Calu3 (cell line): ENCODE measurements around the gene MEGF9. TPM values are rescaled to one million over a fixed set of nuclear protein-coding genes. Genes with fewer than 3 reads are reported as not detected.

Experiments used
- BruUV-seq: library from RNA; stranded (reverse); fragments of 400-500 nt; replicated peaks from 2 replicates; lab custom pipeline; 2021; lab: Mats Ljungman, UMichigan
- CTCF ChIA-PET: fragments of 300-600 bp; sonication (Branson Sonifier 250); formaldehyde crosslinking; loops from one replicate; lab custom pipeline; 2022; ENCODE audit warnings: antibody characterized with exemption; lab: Charles Lee
- DNase-seq: peaks from one replicate; pipeline ENCODE4 v3.0.0; 2022
- H3K27ac Mint-ChIP-seq: one replicate; pipeline ENCODE4 v1.8.0; 2022; ENCODE audit warnings: mixed read lengths; ENCODE audit not compliant: unreplicated experiment
- H3K27me3 Mint-ChIP-seq: one replicate; pipeline ENCODE4 v1.8.0; 2022; ENCODE audit warnings: mixed read lengths; ENCODE audit not compliant: unreplicated experiment
- H3K36me3 Mint-ChIP-seq: one replicate; pipeline ENCODE4 v1.8.0; 2022; ENCODE audit warnings: mild to moderate bottlenecking, moderate library complexity, mixed read lengths; ENCODE audit not compliant: insufficient read depth, unreplicated experiment
- H3K4me1 Mint-ChIP-seq: one replicate; pipeline ENCODE4 v1.8.0; 2022; ENCODE audit warnings: mild to moderate bottlenecking, low read depth, mixed read lengths; ENCODE audit not compliant: unreplicated experiment
- H3K4me3 Mint-ChIP-seq: one replicate; pipeline ENCODE4 v1.8.0; 2022; ENCODE audit warnings: mild to moderate bottlenecking, low read depth, moderate library complexity, mixed read lengths; ENCODE audit not compliant: unreplicated experiment
- H3K9me3 Mint-ChIP-seq: one replicate; pipeline ENCODE4 v1.8.0; 2022; ENCODE audit warnings: low read depth, mixed read lengths; ENCODE audit not compliant: unreplicated experiment
- CTCF ChIP-seq: fragments of 200-600 bp; IDR thresholded peaks from one replicate; pipeline ENCODE4 v1.8.0; 2022; ENCODE audit warnings: antibody characterized with exemption; ENCODE audit not compliant: unreplicated experiment
- intact Hi-C: fragments of 100-400 bp; cut with micrococcal nuclease; formaldehyde crosslinking; loops from one replicate; pipeline ENCODE4 v1.10.0; 2022; ENCODE audit not compliant: unreplicated experiment
- total RNA-seq: library from RNA; stranded (reverse); gene quantifications from 2 replicates; pipeline ENCODE4 v1.2.3, GENCODE V29; 2022

Gene MEGF9
- total RNA-seq, 1 experiment from 2014 or later: 7.1 TPM

GRCh38 chr9:120729791-120730241 lies 15.5 kb upstream of the MEGF9 start:
- Mint-ChIP-seq H3K4me1 (peaks cover 27% of the 10 kb centered on the region), H3K27ac (no peak overlapping the region), H3K27me3 (peaks cover 13% of the 10 kb centered on the region), H3K4me3 (no peak overlapping the region), H3K36me3 (no peaks in the 10 kb centered on the region), H3K9me3 (no peaks in the 10 kb centered on the region)
- intact Hi-C loops: loop anchor here (5.0 kb wide), 1 partner anchor 113 kb away; no protein-coding TSS in a partner anchor
- BruUV-seq: no TSS peak
- no peak for DNase-seq
- CTCF ChIA-PET: interaction anchor here (0.5 kb wide), 1 partner anchor 220 kb away, joined by 5 read pairs; no protein-coding TSS in a partner anchor
- no peak for TF ChIP-seq CTCF

DNA sequence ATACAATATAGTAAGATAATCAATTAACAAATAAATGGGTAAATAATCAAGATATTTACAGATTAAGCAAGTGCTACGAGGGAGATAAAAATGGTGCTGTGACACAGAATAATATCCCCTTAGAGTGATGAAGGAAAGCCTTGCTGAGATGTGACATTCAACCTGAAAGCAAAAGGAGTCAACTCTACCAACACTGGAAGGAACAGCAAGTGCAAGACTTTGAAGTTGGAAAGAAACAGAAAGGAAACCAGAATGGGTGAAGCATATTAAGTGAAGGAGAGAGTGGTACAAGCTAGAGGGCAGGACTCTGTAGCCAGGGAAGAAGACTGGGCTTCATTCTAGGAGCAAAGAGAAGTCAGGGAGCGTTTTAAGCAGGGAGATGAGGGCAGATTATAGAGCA lies 12.2 kb upstream of the MEGF9 start:
- Mint-ChIP-seq H3K9me3 (no peaks in the 10 kb centered on the region), H3K27ac (no peak overlapping the region), H3K27me3 (peaks cover 13% of the 10 kb centered on the region), H3K36me3 (no peaks in the 10 kb centered on the region), H3K4me3 (no peak overlapping the region), H3K4me1 (peaks cover 22% of the 10 kb centered on the region)
- CTCF ChIA-PET: no interaction called here
- no TSS peak for BruUV-seq
- TF ChIP-seq CTCF: no peak
- no peak for DNase-seq
- intact Hi-C loops: no loop called here

- DNase-seq: no peak
- no peak for TF ChIP-seq CTCF
- CTCF ChIA-PET: no interaction called here
- intact Hi-C loops: no loop called here
- no peaks in the 10 kb centered on the region for H3K36me3 Mint-ChIP-seq
- no peak overlapping the region for H3K4me3 Mint-ChIP-seq
- BruUV-seq: no TSS peak
- peaks cover 16% of the 10 kb centered on the region for H3K4me1 Mint-ChIP-seq
- no peaks in the 10 kb centered on the region for H3K9me3 Mint-ChIP-seq
- no peak overlapping the region for H3K27ac Mint-ChIP-seq
- peaks cover 13% of the 10 kb centered on the region for H3K27me3 Mint-ChIP-seq
Measured at GRCh38 chr9:120725907-120726306, 11.6 kb upstream of the MEGF9 start.

DNA sequence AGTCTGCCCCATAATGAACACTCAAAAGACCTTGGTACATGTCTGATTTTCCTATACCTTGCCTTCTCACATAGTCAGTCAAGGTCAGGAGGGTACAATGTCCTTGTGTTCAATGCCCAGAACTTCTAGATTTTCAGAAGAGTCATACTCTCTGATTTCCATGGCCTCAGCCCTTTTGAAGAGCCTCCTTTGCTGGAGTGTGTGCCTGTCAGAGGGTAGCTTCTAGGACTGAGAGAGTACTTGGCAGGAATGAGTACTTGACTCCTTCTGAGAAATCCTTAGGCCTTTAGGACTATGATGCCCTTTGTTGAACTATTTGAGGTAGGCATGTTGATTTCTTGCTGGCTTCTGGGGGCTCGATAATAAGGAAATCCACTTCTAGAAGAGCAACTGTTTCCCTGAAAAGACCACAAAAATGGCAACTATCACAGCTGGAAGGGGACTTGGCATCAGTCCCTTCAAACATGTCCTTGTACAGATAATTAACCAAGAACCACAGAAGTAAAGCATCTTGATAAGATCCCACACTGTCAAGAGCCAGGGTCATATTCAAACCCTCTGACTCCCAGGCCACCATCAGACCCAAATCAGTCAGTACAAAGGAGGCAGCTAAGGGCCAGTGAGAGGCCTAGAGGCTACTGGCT lies 10.6 kb upstream of the MEGF9 start:
- Mint-ChIP-seq H3K27me3 (peaks cover 13% of the 10 kb centered on the region), H3K4me1 (peaks cover 12% of the 10 kb centered on the region), H3K27ac (no peak overlapping the region), H3K9me3 (no peaks in the 10 kb centered on the region), H3K36me3 (no peaks in the 10 kb centered on the region), H3K4me3 (no peak overlapping the region)
- BruUV-seq: no TSS peak
- CTCF ChIA-PET: no interaction called here
- TF ChIP-seq CTCF: no peak
- intact Hi-C loops: no loop called here
- DNase-seq: no peak
